ENCODE results near the gene EVA1C.
"Not testable (repeated sequence)": the region's sequence is repeated elsewhere in the genome, so short reads cannot be mapped to it uniquely, and the experiment has no call there.

EVA1C gene

DNA sequence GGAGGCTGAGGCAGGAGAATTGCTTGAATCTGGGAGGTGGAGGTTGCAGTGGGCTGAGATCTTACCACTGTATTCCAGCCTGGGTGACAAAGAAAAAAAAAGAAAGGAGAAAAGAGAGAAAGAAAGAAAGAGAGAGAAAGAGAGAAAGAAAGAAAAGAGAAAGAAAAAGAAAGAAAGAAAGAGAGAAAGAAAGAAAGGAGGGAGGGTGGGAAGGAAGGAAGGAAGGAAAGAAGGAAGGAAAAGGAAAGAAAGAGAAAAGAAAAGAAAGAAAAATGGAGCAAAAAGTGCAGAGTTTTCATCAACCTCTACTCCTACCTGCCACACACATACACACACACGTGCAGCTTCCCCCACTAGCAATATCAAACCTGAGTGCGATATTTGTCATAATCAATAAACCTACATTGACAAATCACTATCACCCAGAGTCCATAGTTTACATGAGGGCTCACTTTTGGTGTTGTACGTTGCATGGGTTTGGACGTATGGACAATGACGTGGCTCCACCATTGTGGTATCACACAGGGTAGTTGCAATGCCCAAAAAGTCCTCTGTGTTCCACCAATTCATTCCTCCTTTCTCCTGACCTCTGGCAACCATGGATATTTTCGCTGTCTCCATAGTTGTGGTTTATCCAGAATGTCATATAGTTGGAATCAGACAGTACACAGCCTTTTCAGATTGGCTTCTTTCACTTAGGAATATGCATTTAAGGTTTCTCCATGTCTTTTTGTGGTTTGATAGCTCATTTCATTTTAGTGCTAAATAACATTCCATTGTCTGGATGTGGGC is 36.5 kb downstream of the EVA1C start:
- DNase-seq (ENCODE audit: extremely low read depth, low read depth), result no peak
- TF ChIP-seq, protein P1, sequence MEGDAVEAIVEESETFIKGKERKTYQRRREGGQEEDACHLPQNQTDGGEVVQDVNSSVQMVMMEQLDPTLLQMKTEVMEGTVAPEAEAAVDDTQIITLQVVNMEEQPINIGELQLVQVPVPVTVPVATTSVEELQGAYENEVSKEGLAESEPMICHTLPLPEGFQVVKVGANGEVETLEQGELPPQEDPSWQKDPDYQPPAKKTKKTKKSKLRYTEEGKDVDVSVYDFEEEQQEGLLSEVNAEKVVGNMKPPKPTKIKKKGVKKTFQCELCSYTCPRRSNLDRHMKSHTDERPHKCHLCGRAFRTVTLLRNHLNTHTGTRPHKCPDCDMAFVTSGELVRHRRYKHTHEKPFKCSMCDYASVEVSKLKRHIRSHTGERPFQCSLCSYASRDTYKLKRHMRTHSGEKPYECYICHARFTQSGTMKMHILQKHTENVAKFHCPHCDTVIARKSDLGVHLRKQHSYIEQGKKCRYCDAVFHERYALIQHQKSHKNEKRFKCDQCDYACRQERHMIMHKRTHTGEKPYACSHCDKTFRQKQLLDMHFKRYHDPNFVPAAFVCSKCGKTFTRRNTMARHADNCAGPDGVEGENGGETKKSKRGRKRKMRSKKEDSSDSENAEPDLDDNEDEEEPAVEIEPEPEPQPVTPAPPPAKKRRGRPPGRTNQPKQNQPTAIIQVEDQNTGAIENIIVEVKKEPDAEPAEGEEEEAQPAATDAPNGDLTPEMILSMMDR (IDR thresholded peaks at IDR 0.05; ENCODE audit: low read depth, low read length), result no peak

DNA sequence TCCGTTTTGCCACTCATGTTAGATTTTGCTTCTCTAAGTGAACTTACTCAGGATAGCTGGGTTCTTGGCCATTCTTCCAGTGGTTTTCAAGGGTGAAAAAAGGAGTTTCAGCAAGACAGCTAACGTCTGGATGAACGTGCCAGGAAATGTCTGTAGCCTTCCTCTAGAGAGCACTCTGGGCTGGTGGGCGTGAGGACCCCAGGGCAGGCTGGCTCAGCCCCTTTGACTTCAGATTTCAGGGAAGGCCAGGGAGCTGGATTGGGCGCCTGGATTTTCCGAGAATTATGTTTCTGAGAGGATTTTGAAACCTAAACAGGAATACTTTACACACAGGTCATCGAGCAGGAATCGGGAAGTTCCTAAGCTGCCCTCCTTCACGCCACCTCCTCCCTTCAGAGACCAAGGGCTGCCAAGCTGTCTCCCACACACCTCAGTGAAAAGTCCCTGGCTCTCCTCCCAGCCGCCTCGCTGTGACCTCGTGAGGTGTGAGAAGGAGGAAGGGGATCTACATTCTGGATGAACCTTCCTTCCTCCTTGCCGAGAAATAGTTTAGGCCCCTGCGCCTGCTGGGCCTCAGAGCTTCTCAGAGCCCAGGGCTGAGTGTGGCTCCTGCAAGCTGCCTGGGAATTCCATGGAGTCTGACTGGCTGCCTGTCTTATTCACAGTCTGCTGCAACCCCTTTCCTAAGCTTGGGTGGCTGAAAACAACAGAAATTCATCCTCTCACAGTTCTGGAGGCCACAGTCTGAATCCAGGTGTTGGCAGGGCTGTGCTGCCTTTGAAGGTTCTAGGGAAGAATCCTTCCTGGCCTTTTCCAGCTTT is 38.6 kb downstream of the EVA1C start:
- not testable (repeated sequence) for DNase-seq (ENCODE audit: extremely low read depth, low read depth)

DNA sequence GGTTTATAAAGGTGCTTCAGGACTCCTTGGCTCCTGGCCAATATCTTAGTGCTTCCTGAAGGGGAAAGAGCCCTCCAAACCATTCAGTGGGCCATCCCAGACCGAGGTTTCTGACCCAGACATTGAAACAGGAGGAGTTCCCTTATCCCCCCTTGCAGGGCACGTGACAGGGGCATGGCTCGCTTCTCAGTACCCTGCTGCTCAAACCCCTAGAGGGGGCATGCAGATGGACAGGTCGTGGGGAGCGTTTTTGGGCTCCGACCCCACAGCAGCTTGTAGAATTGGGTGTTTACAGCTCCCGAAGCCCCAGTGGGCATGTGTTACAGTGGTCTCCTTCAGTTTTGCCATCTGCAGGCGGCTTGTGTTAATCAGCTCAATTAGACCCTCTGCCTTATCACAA is 39.7 kb downstream of the EVA1C start:
- DNase-seq (ENCODE audit: extremely low read depth, low read depth), result not testable (repeated sequence)

DNA sequence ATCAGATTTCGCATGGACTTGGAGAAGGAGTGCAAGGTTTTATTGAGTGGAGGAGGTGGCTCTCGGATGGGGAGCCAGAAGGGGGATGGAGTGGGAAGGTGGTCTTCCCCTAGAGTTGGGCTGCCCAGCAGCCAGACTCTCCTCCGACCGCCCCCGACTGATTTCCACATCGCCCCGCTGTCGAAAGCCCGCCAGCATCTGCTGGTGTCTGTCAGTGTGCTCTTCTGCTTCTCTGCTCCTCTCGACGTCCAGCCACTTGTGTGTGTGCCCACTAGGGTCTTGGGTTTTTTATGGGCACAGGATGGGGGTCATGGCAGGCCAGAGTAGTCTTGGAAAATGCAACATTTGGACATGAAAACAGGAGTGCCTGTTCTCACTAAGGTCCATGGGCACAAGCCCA is 40.1 kb downstream of the EVA1C start:
- TF ChIP-seq, protein P1 (IDR thresholded peaks at IDR 0.05; ENCODE audit: low read depth, low read length), result no peak

DNA sequence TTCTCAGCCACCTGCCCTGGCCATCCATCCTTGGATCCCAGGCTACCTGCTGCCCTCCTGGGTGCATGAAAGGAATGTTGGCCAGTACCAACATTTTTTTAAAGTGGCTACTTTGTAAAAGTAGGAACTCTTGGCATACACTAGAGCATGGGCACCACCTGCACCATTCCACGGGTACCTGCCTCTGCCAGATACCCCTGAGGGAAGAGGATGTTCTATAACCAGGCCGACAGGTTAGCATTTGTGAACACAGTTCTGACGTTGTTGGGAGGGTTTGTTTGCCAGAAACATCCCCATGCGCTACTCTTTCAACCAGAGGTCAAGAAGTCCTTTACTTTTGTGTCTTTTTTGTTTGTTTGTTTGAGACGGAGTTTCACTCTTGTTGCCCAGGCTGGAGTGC is 43.0 kb downstream of the EVA1C start:
- TF ChIP-seq, protein P1 (IDR thresholded peaks at IDR 0.05; ENCODE audit: low read depth, low read length), result no peak
- no peak for DNase-seq (ENCODE audit: extremely low read depth, low read depth)

More for the DNA sequence above, 40.1 kb downstream of the EVA1C start:
- no peak for DNase-seq (ENCODE audit: extremely low read depth, low read depth)

DNA sequence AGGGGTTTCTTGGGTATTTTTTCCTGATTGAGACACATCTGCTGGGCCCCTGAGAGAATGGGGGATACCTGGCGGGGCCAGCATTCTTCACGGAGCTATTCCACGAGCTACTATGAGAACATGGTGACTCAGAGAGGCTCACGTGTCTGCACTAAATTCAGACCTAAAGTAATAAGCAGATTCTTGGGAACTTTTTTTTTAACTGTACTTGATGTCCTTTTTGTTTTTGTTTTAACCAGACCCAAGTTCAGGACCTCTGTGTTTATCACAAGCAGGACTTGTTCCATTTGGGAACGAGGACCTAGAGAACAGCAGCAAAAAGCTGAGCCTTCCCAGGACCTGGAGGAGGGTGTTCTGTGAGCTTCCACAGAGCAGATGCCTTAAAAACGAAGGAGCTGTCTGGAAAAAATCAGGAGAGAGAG is 44.0 kb downstream of the EVA1C start:
- TF ChIP-seq, protein P1 (IDR thresholded peaks at IDR 0.05; ENCODE audit: low read depth, low read length), result no peak
- no peak for DNase-seq (ENCODE audit: extremely low read depth, low read depth)

DNA sequence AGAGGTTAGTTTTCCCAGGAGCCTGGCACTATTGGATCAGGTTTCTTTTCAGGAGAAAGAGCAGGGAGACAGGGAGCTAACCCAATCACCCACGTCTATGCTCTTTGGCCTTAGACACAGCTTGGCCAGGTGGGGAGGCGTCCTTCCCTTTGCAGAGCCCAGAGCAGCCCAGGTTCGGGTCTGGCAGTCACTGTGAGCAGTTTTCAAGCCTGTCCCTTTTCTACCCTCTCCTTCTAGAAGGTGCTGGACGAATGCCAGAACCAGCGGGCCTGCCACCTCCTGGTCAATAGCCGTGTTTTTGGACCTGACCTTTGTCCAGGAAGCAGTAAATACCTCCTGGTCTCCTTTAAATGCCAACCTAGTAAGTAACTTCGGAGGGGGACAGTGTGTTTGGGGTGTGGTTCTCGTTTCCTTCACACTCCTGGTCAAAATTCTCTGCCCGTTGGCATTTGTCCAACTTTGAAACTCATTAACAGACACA is 44.9 kb downstream of the EVA1C start:
- no peak for DNase-seq (ENCODE audit: extremely low read depth, low read depth)
- TF ChIP-seq, protein P1 (IDR thresholded peaks at IDR 0.05; ENCODE audit: low read depth, low read length), result no peak; the same call in 1 of the 2 replicates

DNA sequence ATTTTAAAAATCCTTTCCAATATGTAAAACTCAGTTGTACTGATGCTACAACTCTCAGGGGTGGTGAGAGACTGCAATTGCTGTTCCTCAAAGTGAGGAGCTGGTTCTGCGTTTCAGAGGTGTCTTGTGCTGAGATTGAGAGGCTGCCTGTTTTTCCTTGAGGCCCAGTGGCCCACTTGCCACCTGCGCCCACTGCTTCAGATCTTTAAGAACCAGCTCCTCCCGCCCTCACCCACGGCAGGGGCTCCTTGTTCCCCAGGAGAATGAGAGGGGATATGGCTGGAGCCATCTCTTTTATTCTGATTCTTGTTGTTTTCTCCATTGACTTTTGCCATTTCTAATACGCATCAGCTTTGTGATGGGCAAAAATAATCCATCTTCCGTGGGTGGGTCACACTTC is 45.5 kb downstream of the EVA1C start:
- TF ChIP-seq, protein P1 (IDR thresholded peaks at IDR 0.05; ENCODE audit: low read depth, low read length), result no peak
- no peak for DNase-seq (ENCODE audit: extremely low read depth, low read depth)

All from AG09319 (cell line).